Measurements from ENCODE around the gene ADARB2. TPM values are rescaled to one million over a fixed set of nuclear protein-coding genes. Genes with fewer than 3 reads are reported as not detected.

Gene ADARB2
- total and polyA plus RNA-seq, 5 donors from 2014 or later: 0.27 to 2.9 (median 0.69) TPM; not detected in 1

GRCh38 chr10:1179346-1180070 lies 557.8 kb downstream of the ADARB2 start:
- Mint-ChIP-seq H3K36me3 (no peaks in the 10 kb centered on the region), H3K27me3 (no peaks in the 10 kb centered on the region), H3K4me1 (no peaks in the 10 kb centered on the region), H3K9me3 (no peaks in the 10 kb centered on the region), H3K27ac (no peak overlapping the region), H3K4me3 (no peak overlapping the region)
- Histone ChIP-seq H3K4me3 (ENCODE audit: low read depth, low read length) (no peak overlapping the region), H3K4me1 (ENCODE audit: control insufficient read depth, insufficient read depth, low read length, poor library complexity, severe bottlenecking) (no peaks in the 10 kb centered on the region), H3K27ac (ENCODE audit: insufficient read depth, low read length, poor library complexity, severe bottlenecking) (no peak overlapping the region), H3K36me3 (ENCODE audit: control insufficient read depth, insufficient read depth, low read length) (no peaks in the 10 kb centered on the region), H3K9me3 (ENCODE audit: control insufficient read depth in 2 of 2, low read length in 2 of 2) (no peaks in the 10 kb centered on the region), H3K27me3 (ENCODE audit: control insufficient read depth, insufficient read depth, low read length) (no peaks in the 10 kb centered on the region)
- ATAC-seq (ENCODE audit: low read depth in 2 of 2): no peak
- no peak for DNase-seq

- Mint-ChIP-seq H3K27me3 (no peaks in the 10 kb centered on the region), H3K4me1 (no peaks in the 10 kb centered on the region), H3K4me3 (no peak overlapping the region), H3K9me3 (no peaks in the 10 kb centered on the region), H3K36me3 (no peaks in the 10 kb centered on the region), H3K27ac (no peak overlapping the region)
- ATAC-seq (ENCODE audit: low read depth in 2 of 2) (no peak), DNase-seq (no peak)
- Histone ChIP-seq H3K4me3 (ENCODE audit: low read depth, low read length) (no peak overlapping the region), H3K27ac (ENCODE audit: insufficient read depth, low read length, poor library complexity, severe bottlenecking) (no peak overlapping the region), H3K36me3 (ENCODE audit: control insufficient read depth, insufficient read depth, low read length) (no peaks in the 10 kb centered on the region), H3K27me3 (ENCODE audit: control insufficient read depth, insufficient read depth, low read length) (no peaks in the 10 kb centered on the region), H3K9me3 (ENCODE audit: control insufficient read depth in 2 of 2, low read length in 2 of 2) (no peaks in the 10 kb centered on the region), H3K4me1 (ENCODE audit: control insufficient read depth, insufficient read depth, low read length, poor library complexity, severe bottlenecking) (no peaks in the 10 kb centered on the region)
Measured at GRCh38 chr10:1178506-1178905, 558.8 kb downstream of the ADARB2 start.

GRCh38 chr10:1177936-1178335 lies 559.4 kb downstream of the ADARB2 start:
- no peaks in the 10 kb centered on the region for H3K4me1 ChIP-seq (ENCODE audit: control insufficient read depth, insufficient read depth, low read length, poor library complexity, severe bottlenecking)
- Mint-ChIP-seq H3K27me3 (no peaks in the 10 kb centered on the region), H3K4me1 (no peaks in the 10 kb centered on the region), H3K27ac (peak overlapping the region in 1 of 3 donors; percentile 7), H3K4me3 (no peak overlapping the region), H3K9me3 (no peaks in the 10 kb centered on the region), H3K36me3 (no peaks in the 10 kb centered on the region)
- no peak for ATAC-seq (ENCODE audit: low read depth in 2 of 2)
- H3K27ac ChIP-seq (ENCODE audit: insufficient read depth, low read length, poor library complexity, severe bottlenecking): no peak overlapping the region
- no peak overlapping the region for H3K4me3 ChIP-seq (ENCODE audit: low read depth, low read length)
- no peaks in the 10 kb centered on the region for H3K27me3 ChIP-seq (ENCODE audit: control insufficient read depth, insufficient read depth, low read length)
- H3K9me3 ChIP-seq (ENCODE audit: control insufficient read depth in 2 of 2, low read length in 2 of 2): no peaks in the 10 kb centered on the region
- no peaks in the 10 kb centered on the region for H3K36me3 ChIP-seq (ENCODE audit: control insufficient read depth, insufficient read depth, low read length)
- DNase-seq: no peak

- ATAC-seq (ENCODE audit: low read depth in 2 of 2): no peak
- H3K27ac ChIP-seq (ENCODE audit: insufficient read depth, low read length, poor library complexity, severe bottlenecking): no peak overlapping the region
- H3K36me3 ChIP-seq (ENCODE audit: control insufficient read depth, insufficient read depth, low read length): no peaks in the 10 kb centered on the region
- H3K27ac Mint-ChIP-seq: no peak overlapping the region
- no peaks in the 10 kb centered on the region for H3K4me1 ChIP-seq (ENCODE audit: control insufficient read depth, insufficient read depth, low read length, poor library complexity, severe bottlenecking)
- no peaks in the 10 kb centered on the region for H3K4me1 Mint-ChIP-seq
- H3K36me3 Mint-ChIP-seq: no peaks in the 10 kb centered on the region
- H3K9me3 ChIP-seq (ENCODE audit: control insufficient read depth in 2 of 2, low read length in 2 of 2): no peaks in the 10 kb centered on the region
- no peaks in the 10 kb centered on the region for H3K27me3 Mint-ChIP-seq
- no peak overlapping the region for H3K4me3 Mint-ChIP-seq
- no peaks in the 10 kb centered on the region for H3K27me3 ChIP-seq (ENCODE audit: control insufficient read depth, insufficient read depth, low read length)
- DNase-seq: no peak
- no peaks in the 10 kb centered on the region for H3K9me3 Mint-ChIP-seq
- no peak overlapping the region for H3K4me3 ChIP-seq (ENCODE audit: low read depth, low read length)
Measured at GRCh38 chr10:1175956-1176565, 561.3 kb downstream of the ADARB2 start.

- H3K27ac Mint-ChIP-seq: no peak overlapping the region
- H3K4me1 Mint-ChIP-seq: no peaks in the 10 kb centered on the region
- ATAC-seq (ENCODE audit: low read depth in 2 of 2) (no peak), DNase-seq (no peak)
- no peaks in the 10 kb centered on the region for H3K9me3 Mint-ChIP-seq
- no peaks in the 10 kb centered on the region for H3K4me1 ChIP-seq (ENCODE audit: control insufficient read depth, insufficient read depth, low read length, poor library complexity, severe bottlenecking)
- no peaks in the 10 kb centered on the region for H3K36me3 Mint-ChIP-seq
- no peaks in the 10 kb centered on the region for H3K36me3 ChIP-seq (ENCODE audit: control insufficient read depth, insufficient read depth, low read length)
- H3K4me3 Mint-ChIP-seq: no peak overlapping the region
- no peaks in the 10 kb centered on the region for H3K9me3 ChIP-seq (ENCODE audit: control insufficient read depth in 2 of 2, low read length in 2 of 2)
- no peaks in the 10 kb centered on the region for H3K27me3 ChIP-seq (ENCODE audit: control insufficient read depth, insufficient read depth, low read length)
- no peak overlapping the region for H3K27ac ChIP-seq (ENCODE audit: insufficient read depth, low read length, poor library complexity, severe bottlenecking)
- H3K27me3 Mint-ChIP-seq: peaks cover 5% of the 10 kb centered on the region
- no peak overlapping the region for H3K4me3 ChIP-seq (ENCODE audit: low read depth, low read length)
Measured at GRCh38 chr10:1174022-1174421, 563.3 kb downstream of the ADARB2 start.

GRCh38 chr10:1173091-1173490 lies 564.2 kb downstream of the ADARB2 start:
- DNase-seq (no peak), ATAC-seq (ENCODE audit: low read depth in 2 of 2) (no peak)
- H3K4me3 Mint-ChIP-seq: no peak overlapping the region
- no peaks in the 10 kb centered on the region for H3K36me3 Mint-ChIP-seq
- H3K27ac ChIP-seq (ENCODE audit: insufficient read depth, low read length, poor library complexity, severe bottlenecking): no peak overlapping the region
- no peaks in the 10 kb centered on the region for H3K4me1 ChIP-seq (ENCODE audit: control insufficient read depth, insufficient read depth, low read length, poor library complexity, severe bottlenecking)
- no peaks in the 10 kb centered on the region for H3K36me3 ChIP-seq (ENCODE audit: control insufficient read depth, insufficient read depth, low read length)
- no peaks in the 10 kb centered on the region for H3K9me3 Mint-ChIP-seq
- no peak overlapping the region for H3K27ac Mint-ChIP-seq
- no peaks in the 10 kb centered on the region for H3K27me3 ChIP-seq (ENCODE audit: control insufficient read depth, insufficient read depth, low read length)
- H3K4me1 Mint-ChIP-seq: no peaks in the 10 kb centered on the region
- peaks cover 5% of the 10 kb centered on the region for H3K27me3 Mint-ChIP-seq
- no peak overlapping the region for H3K4me3 ChIP-seq (ENCODE audit: low read depth, low read length)
- no peaks in the 10 kb centered on the region for H3K9me3 ChIP-seq (ENCODE audit: control insufficient read depth in 2 of 2, low read length in 2 of 2)

GRCh38 chr10:1172256-1172984 lies 564.9 kb downstream of the ADARB2 start:
- H3K36me3 ChIP-seq (ENCODE audit: control insufficient read depth, insufficient read depth, low read length): no peaks in the 10 kb centered on the region
- H3K9me3 ChIP-seq (ENCODE audit: control insufficient read depth in 2 of 2, low read length in 2 of 2): no peaks in the 10 kb centered on the region
- H3K9me3 Mint-ChIP-seq: no peaks in the 10 kb centered on the region
- peaks cover 8% of the 10 kb centered on the region for H3K27me3 Mint-ChIP-seq
- no peak overlapping the region for H3K27ac ChIP-seq (ENCODE audit: insufficient read depth, low read length, poor library complexity, severe bottlenecking)
- no peaks in the 10 kb centered on the region for H3K27me3 ChIP-seq (ENCODE audit: control insufficient read depth, insufficient read depth, low read length)
- ATAC-seq (ENCODE audit: low read depth in 2 of 2) (no peak), DNase-seq (no peak)
- H3K27ac Mint-ChIP-seq: no peak overlapping the region
- H3K4me3 Mint-ChIP-seq: no peak overlapping the region
- no peak overlapping the region for H3K4me3 ChIP-seq (ENCODE audit: low read depth, low read length)
- no peaks in the 10 kb centered on the region for H3K4me1 ChIP-seq (ENCODE audit: control insufficient read depth, insufficient read depth, low read length, poor library complexity, severe bottlenecking)
- no peaks in the 10 kb centered on the region for H3K4me1 Mint-ChIP-seq
- H3K36me3 Mint-ChIP-seq: no peaks in the 10 kb centered on the region
